GM03348 (cell line): ENCODE results near the gene TNFAIP3.
"Not testable (repeated sequence)": the region's sequence is repeated elsewhere in the genome, so short reads cannot be mapped to it uniquely, and the experiment has no call there.

Source experiments
- DNase-seq: peaks from one replicate; pipeline ENCODE4 v3.0.0; 2012; ENCODE audit warnings: low spot score

The TNFAIP3 gene

DNA sequence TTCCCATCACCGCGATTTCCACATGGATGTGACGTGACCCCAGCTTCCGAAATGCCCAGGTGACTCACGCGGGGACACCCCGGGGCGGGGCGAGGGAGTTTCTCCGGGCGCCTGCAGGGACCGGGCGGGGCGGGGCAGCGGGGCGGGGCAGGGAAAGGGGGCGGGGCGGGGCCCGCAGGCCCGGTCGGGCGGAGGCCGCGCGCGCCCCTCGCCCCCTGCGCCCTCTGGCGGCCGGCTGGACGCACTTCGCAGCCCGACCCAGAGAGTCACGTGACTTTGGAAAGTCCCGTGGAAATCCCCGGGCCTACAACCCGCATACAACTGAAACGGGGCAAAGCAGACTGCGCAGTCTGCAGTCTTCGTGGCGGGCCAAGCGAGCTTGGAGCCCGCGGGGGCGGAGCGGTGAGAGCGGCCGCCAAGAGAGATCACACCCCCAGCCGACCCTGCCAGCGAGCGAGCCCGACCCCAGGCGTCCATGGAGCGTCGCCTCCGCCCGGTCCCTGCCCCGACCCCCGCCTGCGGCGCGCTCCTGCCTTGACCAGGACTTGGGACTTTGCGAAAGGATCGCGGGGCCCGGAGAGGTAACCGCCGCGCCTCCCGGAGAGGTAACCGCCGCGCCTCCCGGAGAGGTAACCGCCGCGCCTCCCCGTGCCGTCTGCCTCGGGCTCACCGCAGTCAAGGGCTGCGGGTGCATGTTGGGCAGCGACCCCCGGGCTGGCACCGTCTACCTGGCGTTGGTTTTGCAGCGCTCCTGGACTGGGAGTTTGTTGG, at the start of gene TNFAIP3:
TNFAIP3 (plus strand) TSS at position 346 of the 771 bp plus-strand sequence. CDS start 3,969 bp downstream, outside the sequence.
- DNase-seq: peak; percentile 99

DNA sequence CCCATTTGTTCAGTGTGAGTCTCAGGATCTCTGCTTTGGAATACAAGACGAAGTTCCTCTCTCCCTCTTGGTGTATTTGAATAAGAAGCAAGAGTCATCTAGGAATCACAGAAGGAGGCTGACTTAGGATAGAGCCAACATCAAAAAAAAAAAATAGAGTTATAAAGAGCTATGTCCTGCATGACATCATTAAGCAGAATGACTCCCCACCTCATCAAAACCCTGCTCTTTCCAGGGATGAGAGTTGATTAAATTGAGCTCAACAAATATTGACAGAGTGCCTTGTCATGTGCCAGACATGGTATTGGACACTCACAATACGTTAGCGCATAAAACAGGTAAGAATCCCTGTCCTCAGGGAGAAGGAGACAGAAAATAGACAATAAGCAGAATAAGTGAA, 48.6 kb upstream of the TNFAIP3 start:
- no peak for DNase-seq

DNA sequence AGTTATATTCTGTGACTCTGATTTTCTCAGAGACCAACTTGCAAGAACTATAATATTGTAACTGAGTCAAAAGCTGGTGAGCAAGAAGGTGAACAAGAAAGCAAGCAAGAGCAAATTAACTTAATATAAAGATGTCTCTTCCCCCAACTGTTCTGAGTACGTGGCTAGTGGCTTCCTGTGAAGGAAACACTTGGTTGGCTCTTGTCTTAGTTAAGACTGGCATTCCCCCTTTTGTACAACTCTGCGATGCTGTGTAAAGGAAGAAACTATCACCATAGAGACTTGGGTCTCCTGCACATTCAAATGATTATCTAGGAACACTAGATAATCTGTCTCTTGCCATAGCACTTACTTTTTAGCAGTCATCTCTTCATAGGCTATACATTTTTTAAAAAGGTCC, 47.3 kb upstream of the TNFAIP3 start:
- DNase-seq: no peak

- no peak for DNase-seq
Observed at GRCh38 chr6:137820425-137820824, 46.6 kb upstream of the TNFAIP3 start.

GRCh38 chr6:137820952-137821351, 46.1 kb upstream of the TNFAIP3 start:
- DNase-seq: peak; percentile 40

DNA sequence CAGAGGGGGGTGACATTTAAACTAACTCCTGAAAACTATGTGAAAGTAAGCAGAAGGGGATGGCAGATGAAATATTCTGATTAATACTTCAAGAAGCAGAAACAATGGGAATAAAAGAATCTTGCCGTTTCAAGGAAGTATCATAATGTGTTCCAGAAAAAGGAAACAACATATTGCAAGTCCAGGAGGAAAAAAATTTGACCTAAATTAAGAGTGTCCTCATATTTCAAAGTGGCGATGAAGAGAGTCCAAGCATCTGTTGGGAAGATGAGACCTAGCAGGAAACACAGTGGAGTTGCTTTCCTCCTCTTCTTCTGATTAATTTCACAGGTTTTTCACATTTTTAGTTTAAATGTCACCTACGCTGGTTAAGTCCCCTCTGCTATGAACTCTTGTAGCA, 45.6 kb upstream of the TNFAIP3 start:
- DNase-seq: no peak

DNA sequence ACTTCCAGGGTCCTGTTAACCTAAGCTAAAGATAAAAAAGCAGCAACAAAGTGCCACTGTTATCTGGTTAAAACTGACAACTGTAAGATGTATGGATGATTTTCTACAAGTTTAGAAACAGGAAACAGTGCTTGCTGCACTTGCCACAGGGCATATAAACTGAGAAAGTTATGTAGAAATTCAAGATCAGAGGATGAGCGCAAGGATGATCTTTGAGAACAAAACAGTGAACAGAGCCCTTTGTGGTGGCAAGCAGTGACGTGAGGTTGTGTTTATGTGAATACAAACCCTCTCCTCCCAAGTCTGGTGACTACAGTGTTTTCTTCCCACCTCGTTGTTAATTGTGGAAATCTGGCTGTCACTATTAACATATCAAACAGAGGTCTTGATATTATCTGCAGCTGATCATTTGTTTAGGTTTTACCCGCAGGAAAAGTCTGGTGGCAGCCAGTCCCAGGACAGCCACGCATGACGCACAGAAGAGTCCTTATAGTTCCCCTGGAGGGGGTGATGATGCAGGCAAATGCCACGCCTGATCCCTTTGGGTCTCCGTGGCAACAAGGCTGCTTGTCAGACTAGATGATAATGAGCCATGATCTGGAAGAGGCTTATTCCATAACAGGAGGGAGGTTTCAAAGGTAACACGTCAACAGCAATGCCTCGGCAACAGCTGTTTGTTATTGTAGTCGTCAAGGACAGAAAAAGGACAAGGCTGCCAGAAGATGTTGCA, 43.1 kb upstream of the TNFAIP3 start:
- DNase-seq: peak; percentile 11

GRCh38 chr6:137824556-137824879, 42.5 kb upstream of the TNFAIP3 start:
- no peak for DNase-seq

GRCh38 chr6:137824896-137825295, 42.2 kb upstream of the TNFAIP3 start:
- no peak for DNase-seq

- DNase-seq: no peak
Observed at GRCh38 chr6:137827411-137827940, 39.6 kb upstream of the TNFAIP3 start.

DNA sequence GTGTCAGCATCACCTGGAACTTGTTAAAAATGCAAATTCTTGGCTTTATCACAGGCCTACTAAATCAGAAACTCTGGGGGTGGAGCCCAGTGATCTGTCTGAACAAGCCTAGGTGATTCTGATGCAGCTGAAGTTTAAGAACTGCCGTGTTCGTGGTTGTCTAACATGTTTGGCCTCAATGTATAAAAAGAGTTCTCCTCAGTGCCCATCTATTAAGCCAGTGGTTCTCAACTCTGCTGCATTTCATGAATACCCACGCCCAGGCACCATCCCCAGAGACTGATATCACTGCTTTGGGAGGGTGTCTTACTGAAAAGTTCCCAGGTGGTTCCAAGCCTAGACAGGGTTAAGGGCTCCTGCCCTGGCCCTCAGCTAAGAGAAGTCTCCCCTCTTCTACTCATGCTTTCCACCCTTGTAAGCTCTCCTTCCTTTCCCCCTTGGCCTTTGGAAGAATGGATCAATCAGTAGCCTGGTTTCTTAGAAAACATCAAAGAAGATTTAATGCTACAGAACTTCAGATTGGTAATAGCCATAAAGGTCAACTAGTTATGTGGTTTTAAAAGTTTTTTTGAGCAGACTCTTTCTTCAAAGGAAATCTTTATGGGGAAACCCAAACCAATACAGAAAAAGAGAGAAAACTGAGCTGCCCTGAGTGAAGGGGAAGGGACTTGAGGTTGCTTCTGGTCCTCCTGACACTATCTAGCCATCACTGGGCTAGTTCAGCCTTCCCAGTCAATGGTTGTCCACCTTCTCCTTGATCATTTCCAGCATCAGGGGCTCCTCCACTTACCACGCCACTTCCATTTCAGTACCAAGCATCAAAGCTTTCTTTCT, 38.9 kb upstream of the TNFAIP3 start:
- DNase-seq: no peak

DNA sequence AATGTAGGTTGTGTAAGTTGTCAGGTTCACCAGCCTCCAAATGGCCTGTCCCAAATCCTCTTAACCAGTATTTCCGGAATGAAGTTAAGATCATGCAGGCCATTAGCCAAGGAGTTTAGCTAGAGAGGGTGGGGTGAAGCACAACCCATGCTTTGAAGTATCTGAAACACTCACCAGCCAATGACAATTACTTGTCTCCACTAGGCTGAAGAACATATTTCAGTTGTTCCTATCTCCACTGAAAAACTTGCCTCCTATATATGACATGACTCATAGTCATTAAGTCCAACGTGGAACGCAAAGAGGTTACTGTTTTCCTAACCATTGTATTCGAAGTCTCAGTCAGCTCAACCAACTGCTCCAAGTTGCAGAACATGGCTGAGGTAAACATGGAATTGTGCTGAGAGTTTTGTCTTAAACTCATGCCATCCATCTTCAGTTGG, 37.4 kb upstream of the TNFAIP3 start:
- DNase-seq: no peak

DNA sequence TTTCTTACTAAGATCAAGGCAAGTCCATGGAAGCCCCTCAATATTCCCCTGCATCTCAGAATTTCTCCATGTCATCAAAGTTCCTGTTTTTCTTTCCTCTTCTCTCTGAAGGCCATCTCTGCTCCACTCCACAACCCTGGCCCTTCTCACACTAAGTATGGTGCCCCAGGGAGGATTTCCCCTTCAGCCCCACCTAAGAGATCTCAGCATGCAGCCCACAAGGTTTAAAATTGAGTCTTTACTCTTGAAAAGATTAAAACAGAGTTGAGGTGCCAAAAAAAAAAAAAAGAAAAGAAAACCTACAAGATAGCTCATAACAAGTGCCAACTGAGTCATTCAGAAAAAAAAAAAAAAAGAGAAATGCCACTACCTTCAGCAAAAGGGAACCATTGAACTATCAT, 36.5 kb upstream of the TNFAIP3 start:
- DNase-seq: no peak

DNA sequence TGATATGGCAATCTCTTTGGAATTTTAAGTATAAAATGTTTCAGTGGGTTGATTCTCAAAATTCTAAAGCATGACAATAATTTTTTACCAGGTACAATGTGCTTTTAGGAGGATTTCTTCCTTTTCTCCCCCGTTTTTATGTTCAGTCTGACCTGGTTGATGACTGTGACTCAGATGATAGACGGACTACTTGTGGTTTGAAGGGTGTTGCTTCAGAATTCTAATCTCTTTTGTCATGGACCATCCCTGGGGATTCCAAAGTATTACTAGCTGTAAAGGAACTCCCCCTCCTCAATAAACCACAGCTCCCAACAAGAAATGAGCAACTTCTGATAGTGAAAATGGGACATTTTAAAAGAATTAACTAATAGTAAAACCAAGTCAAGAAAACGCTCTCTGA, 34.9 kb upstream of the TNFAIP3 start:
- DNase-seq: peak; percentile 74

- no peak for DNase-seq
Observed at GRCh38 chr6:137834508-137834907, 32.6 kb upstream of the TNFAIP3 start.

DNA sequence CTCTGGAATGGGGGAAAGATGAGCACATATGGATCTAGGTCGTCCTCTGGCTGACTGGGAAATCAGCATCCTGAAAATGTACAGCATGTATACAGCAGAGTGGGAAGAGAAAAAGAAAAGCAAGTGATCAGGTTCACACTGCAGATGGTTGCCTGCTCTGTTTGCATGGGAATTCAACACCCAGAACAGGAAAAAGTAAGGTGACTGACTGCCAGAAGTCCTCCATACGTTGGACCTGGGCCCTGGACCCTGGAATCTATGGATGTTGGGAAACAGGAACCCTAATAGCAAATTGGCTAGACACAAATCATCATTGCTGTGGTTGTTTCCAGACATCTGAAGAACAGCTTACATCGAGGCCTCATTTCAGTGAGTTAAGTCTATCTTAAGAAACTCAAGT, 30.3 kb upstream of the TNFAIP3 start:
- DNase-seq: no peak

GRCh38 chr6:137838090-137838489, 29.0 kb upstream of the TNFAIP3 start:
- not testable (repeated sequence) for DNase-seq

DNA sequence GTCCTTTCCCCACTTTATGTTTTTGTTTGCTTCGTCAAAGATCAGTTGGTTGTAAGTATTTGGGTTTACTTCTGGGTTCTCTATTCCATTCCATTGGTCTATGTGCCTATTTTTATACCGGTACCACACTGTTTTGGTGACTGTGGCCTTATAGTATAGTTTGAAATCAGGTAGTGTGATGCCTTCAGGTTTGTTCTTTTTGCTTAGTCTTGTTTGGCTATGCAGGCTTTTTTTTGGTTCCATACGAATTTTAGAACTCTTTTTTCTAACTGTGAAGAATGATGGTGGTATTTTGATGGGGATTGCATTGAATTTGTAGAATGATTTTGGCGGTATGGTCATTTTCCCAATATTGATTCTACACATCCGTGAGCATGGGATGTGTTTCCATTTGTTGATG, 28.5 kb upstream of the TNFAIP3 start:
- DNase-seq: not testable (repeated sequence)

DNA sequence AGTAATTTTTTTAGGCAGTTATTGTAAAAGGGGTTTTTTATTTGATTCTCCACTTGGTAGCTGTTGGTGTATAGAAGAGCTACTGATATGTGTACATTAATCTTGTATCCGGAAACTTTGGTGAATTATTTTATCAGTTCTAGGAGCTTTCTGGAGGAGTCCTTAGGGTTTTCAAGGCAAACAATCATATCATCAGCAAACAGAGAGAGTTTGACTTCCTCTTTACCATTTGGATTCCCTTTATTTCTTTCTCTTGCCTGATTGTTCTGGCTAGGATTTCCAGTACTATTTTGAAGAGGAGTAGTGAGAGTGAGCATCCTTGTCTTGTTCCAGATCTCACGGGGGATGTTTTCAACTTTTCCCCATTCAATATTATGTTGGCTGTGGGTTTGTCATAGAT, 28.0 kb upstream of the TNFAIP3 start:
- DNase-seq: no peak

DNA sequence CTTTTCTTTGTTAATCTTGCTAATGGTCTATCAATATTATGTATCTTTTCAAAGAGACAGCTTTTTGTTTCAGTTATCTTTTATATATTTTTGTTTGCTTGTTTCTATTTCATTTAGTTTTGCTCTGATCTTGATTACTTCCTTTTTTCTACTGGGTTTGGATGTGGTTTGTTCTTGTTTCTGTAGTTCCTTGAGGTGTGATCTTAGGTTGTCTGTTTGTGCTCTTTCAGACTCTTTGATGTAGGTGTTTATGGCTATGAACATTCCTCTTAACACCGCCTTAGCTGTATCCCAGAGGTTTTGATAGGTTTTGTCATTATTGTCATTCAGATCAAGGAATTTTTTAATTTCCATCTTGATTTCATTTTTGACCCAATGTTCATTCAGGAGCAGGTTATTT, 26.8 kb upstream of the TNFAIP3 start:
- no peak for DNase-seq

DNA sequence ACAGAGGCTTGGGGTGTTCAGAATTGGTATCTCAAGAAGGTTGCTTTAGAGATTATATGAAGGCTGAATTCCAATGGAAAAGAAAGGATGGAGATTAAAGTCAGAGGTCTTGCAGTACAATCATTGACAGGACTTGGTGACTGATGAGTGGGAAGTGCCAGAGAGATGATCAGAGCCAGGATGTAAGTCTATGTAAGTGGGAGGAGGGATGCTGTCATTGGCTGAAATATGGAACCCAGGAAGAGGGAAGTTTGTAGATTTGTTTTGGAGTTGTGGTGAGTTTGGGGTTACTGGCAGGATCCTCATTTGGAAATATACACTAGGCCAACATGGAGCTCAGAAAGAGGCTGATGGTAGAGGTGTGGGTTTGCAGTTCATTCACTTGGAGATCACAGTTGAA, 23.8 kb upstream of the TNFAIP3 start:
- DNase-seq: no peak

DNA sequence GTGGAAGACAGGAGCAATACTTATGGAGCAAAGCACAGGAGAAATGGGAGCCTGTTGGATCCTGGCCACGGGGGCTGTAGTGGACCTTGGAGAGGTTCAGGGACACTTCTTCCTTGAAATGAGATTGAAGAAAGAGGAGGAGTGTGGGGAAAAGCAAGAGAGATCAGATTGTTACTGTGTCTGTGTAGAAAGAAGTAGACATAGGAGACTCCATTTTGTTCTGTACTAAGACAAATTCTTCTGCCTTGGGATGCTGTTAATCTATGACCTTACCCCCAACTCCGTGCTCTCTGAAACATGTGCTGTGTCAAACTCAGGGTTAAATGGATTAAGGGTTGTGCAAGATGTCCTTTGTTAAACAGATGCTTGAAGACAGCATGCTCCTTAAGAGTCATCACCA, 22.7 kb upstream of the TNFAIP3 start:
- DNase-seq: not testable (repeated sequence)
